GM15510 (cell line): ENCODE measurements around the gene SMG7.

Experiments used
- POLR2A ChIP-seq: IDR thresholded peaks from 3 replicates; pipeline ENCODE4 v1.6.1; 2011; ENCODE audit warnings: borderline replicate concordance; ENCODE audit not compliant: insufficient read length; ENCODE audit errors: extremely low read depth

Gene SMG7

GRCh38 chr1:183553331-183553730 lies 81.0 kb downstream of the SMG7 start:
- TF ChIP-seq POLR2A: no peak

- no peak for TF ChIP-seq POLR2A
Measured at GRCh38 chr1:183553764-183554163, 81.5 kb downstream of the SMG7 start.

- TF ChIP-seq POLR2A: no peak
Measured at GRCh38 chr1:183554577-183554976, 82.3 kb downstream of the SMG7 start.

DNA sequence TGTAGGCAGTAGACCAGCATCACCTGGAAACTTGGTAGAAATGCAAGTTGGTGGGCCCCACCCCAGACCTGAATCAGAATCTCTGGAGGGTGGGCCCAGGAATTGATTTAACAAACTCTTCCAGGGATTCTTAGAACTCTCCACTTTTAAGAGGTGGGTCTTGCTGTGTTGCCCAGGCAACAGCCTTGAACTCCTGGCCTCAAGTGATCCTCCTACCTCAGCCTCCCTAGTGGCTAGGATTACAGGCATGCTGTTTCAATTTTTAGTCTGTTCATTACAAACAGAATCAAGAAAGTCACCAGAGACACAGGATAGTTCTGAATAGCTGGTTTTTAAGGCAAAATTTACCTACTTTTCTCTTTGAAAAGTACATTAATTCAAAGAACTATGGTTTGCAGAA lies 86.8 kb downstream of the SMG7 start:
- TF ChIP-seq POLR2A: no peak

- TF ChIP-seq POLR2A: no peak
Measured at GRCh38 chr1:183562701-183563100, 90.4 kb downstream of the SMG7 start.

- TF ChIP-seq POLR2A: no peak
Measured at GRCh38 chr1:183565261-183565660, 93.0 kb downstream of the SMG7 start.

DNA sequence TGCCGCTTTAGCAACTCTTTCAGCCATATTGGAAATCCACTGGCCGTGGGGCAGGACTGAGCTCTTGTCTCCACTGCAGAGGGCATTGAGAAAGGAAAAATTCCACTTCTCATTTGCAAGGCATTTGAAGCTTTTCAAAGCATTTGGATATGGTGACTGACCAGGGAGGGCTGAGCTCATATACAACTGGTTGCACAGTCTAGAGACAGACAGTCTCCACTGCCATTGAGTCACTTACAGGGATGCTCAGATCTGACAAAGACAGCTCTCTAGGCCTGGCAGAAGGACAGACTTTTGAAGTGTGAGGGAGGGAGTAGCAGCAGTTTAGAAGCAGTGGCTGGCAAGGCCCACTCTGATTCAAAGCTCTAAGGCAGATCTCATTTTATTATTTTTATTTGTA lies 93.7 kb downstream of the SMG7 start:
- no peak for TF ChIP-seq POLR2A

DNA sequence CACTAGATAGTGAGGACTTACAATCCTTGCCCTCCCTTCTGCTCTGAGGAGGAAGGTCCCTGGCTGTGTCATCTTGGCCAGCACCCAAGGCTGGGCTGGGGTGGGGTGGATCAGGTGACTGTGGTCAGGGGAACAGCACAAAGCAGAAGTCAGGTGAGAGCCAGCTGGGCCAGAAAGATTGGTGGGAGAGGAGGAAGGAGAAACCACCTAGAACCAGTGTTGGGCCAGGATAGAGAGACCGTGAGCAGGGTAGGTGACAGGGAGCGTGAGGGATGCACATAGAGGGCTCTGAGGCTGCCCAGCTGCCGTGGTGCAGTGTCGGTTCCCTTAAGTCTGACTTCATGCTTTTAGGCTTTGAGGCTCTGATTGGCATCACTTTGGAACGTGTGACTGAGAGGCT lies 95.3 kb downstream of the SMG7 start:
- no peak for TF ChIP-seq POLR2A

DNA sequence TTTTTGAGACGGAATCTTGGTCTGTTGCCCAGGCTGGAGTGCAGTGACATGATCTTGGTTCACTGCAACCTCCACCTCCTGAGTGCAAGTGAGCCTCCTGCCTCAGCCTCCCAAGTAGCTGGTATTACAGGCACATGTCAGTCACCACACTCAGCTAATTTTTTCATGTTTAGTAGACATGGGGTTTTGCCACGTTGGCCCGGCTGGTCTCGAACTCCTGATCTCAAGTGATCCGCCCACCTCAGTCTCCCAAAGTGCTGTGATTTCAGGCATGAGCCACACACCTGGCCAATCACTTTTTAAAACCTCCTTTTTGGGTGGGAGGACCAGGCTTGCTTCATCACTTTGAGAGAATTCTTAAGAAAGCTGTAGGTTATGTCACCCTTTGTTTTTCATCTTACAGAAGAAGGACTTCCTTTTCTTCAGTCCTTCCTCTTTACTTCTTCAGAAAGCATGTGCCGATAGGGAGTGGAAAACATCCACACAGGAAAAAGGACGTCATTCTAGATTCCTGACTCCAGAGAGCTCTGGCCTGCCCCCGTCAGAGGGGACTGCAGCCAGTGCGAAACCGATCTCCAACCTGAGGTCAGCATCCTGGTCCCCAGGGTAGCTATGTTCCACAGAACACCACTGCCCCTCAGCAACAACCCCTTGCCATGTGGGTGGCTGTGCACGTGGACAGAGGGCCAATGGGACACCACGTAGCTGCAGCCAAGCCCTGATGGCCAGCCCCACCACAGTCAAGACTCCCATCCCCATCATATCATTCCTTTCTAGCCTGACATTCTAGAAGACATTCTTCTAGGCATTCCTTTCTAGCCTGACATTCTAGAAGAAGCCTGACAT lies 96.1 kb downstream of the SMG7 start:
- TF ChIP-seq POLR2A: no peak

GRCh38 chr1:183569141-183569540 lies 96.8 kb downstream of the SMG7 start:
- TF ChIP-seq POLR2A: no peak

DNA sequence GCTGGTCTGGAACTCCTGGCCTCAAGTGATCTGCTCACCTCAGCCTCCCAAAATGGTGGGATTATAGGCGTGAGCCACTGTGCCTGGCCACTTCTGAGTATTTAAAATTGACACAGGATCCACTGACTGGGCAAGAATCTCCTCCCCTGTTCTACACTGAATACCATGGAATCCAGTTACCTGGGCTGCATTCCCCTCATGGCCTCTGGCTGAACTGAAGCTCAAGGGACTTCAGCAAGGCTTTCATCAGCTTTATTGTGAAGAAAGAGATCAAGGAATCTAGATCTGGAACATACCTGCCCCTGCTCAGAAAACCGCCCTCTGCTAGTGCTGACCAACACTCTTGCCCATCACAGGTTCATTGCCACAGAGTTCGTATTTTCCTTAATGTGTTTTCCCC lies 97.5 kb downstream of the SMG7 start:
- TF ChIP-seq POLR2A: no peak

- TF ChIP-seq POLR2A: no peak
Measured at GRCh38 chr1:183570451-183570850, 98.2 kb downstream of the SMG7 start.

DNA sequence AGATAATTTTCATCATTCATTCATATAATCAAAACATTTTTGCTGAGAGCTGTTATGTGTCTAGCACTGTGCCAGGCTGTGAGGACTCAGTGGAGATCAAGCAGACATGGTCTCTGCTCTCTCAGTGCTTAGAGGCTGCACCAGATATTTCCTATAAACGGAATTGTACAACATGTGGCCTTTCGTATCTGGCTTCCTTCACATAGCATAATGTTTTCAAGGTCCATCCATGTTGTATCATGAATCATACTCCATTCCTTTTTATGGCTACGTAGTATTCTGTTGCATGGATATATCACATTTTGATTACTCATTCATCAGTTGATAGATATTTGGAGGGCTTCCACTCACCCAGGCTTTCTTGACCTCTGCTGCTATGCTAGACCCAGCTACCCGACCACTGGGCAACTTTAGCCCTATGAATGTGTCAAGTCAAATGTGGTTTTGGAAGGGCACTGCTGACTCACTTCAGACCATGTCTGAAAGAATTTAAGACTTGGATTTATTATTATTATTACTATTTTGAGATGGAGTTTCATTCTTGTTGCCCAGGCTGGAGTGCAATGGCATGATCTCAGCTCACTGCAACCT lies 99.5 kb downstream of the SMG7 start:
- no peak for TF ChIP-seq POLR2A

DNA sequence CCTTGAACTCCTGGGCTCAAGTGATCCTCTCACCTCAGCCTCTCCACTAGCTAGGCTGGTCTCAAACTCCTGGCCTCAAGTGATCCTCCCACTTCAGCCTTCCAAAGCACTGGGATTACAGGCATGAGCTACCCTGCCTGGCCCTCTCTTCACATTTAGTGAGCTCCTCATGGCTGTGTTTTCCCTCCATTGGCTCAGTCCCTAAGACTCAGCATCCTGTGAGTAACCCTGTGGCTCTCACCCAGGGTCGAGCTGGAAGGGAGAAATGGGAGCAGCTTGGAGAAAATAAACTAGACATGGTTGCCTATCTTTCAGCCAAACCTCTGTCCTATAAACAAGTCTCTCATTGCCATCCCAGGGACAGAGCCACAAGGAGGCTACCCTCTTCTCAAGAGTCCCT lies 100.4 kb downstream of the SMG7 start:
- no peak for TF ChIP-seq POLR2A

- TF ChIP-seq POLR2A: no peak
Measured at GRCh38 chr1:183575606-183576005, 103.3 kb downstream of the SMG7 start.

DNA sequence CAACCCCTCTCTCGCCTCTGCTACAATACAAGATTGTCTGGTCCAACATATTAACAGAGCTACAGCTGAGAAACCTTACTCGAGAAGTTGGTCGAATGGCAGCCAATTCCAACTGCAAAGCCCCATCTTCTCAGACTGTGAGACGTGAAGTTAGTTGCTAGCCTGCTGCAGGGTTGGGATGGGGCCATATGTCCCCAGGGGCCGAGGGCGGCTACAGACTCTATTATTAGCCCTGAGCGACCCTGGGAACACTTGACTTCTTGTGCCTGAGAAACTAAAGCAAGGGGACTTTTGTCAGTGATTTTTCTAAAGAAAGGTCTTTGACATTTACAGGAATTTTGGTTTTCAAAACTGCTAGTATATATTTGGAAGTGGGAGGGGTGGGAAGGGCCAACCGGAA lies 104.2 kb downstream of the SMG7 start:
- TF ChIP-seq POLR2A: no peak
